Ovary (tissue), 9 donors: ENCODE data around the gene COL11A2. TPM values are rescaled to one million over a fixed set of nuclear protein-coding genes. Genes with fewer than 3 reads are reported as not detected.
A peak's percentile ranks its signal among the peaks of the same experiment; 100 is the strongest.

Experiments
- DNase-seq, 5 donors: peaks; one replicate each; pipeline ENCODE4 v3.0.0-alpha.2; 2019 to 2020
- H3K27ac ChIP-seq, 2 donors: fragments of 200-600 bp; one replicate each; pipeline versions ENCODE4 v1.5.1 to v1.8.0; 2019 to 2022
- H3K27me3 ChIP-seq: fragments of 200-600 bp; one replicate; pipeline ENCODE4 v1.8.0; 2022
- H3K36me3 ChIP-seq: fragments of 200-600 bp; sonication (generic); one replicate; pipeline ENCODE4 v1.5.1; 2019
- H3K4me1 ChIP-seq: one replicate; pipeline ENCODE4 v1.8.1; 2013; ENCODE audit warnings: mild to moderate bottlenecking, moderate library complexity; ENCODE audit not compliant: insufficient read depth
- H3K4me3 ChIP-seq: fragments of 200-600 bp; sonication (generic); one replicate; pipeline ENCODE4 v1.5.1; 2017
- H3K9me3 ChIP-seq, 2 donors: fragments of 200-600 bp in 1 of 2; sonication (generic) in 1 of 2; one replicate each; pipeline versions ENCODE4 v1.5.1 to v1.8.1; 2013 to 2019; ENCODE audit warnings: mild to moderate bottlenecking in 1 of 2, moderate library complexity in 1 of 2
- CTCF ChIP-seq, 3 donors: fragments of 450-650 bp in 2 of 3; fragments of 200-600 bp in 1 of 3; IDR thresholded peaks; one replicate each; pipeline versions ENCODE4 v1.5.1 to v1.8.0; 2016 to 2022; ENCODE audit warnings: antibody characterized with exemption in 3 of 3, mild to moderate bottlenecking in 1 of 3
- EP300 ChIP-seq: sonication (generic); formaldehyde crosslinking; IDR thresholded peaks from one replicate; pipeline ENCODE4 v1.6.1; 2017; ENCODE audit warnings: antibody characterized with exemption
- POLR2A ChIP-seq: fragments of 450-650 bp; IDR thresholded peaks from one replicate; pipeline ENCODE4 v1.6.1; 2017; ENCODE audit warnings: antibody characterized with exemption, mild to moderate bottlenecking, moderate library complexity
- WGBS, 3 donors: extraction: QIAGEN DNeasy Blood & Tissue Kit in 1 of 3; methylation state at CpG; one replicate each; pipeline versions ENCODE4 v1.1.5 to v1.1.7; 2013 to 2017; 5-methylcytosine and 5-hydroxymethylcytosine counted together
- intact Hi-C, 4 donors: fragments of 100-400 bp; cut with DNase I; formaldehyde crosslinking; loops; one replicate each; pipeline versions ENCODE4 v1.11.0 to v1.15.1; 2022 to 2023
- polyA plus RNA-seq, 2 donors: library from polyadenylated mRNA; stranded (reverse); fragments of 200-250 nt in 1 of 2; fragments of 350-450 nt in 1 of 2; fragmentation: Illumina TruSeq in 1 of 2; extraction: RNeasy Lipid Tissue Mini Kit (QIAGEN cat#74804) in 1 of 2; gene quantifications; one replicate each; pipeline ENCODE4 v1.2.3, GENCODE V29; 2013 to 2014
- total RNA-seq, 7 donors: library from RNA; depleted of rRNA in 2 of 7; stranded (reverse); fragments of >200 nt in 2 of 7; fragmentation: NEBNext Ultra II Directional in 3 of 7; extraction: Animal tissue kit (Norgen Biotek cat#: 25700) in 3 of 7; gene quantifications; one replicate each; pipeline versions ENCODE4 v1.1.0 to v1.2.4, GENCODE V29; 2016 to 2023
- donor health status: DM: no; HTN: no; CAD: no; lungs with moderate emphysema.
- donor health status: DM: no; HTN: no; CAD: no.
- donor health status: Bipolar disorder and iron deficiency.
- donor health status: DM: yes; HTN: yes; CAD: no.
- donor health status: DM: no; HTN: no; CAD: no.
- donor health status: DM: yes; HTN: yes; CAD: no.

COL11A2 gene
- total and polyA plus RNA-seq, 9 donors: 0.52 to 1.2 (median 0.92) TPM

GRCh38 chr6:33194431-33194979 is 2.2 kb upstream of the COL11A2 start:
- peak in 1 of 5 donors; percentile 28 for DNase-seq
- Histone ChIP-seq H3K4me1 (peaks cover 1% of the 10 kb centered on the region), H3K27ac (no peak overlapping the region), H3K27me3 (no peaks in the 10 kb centered on the region), H3K4me3 (no peak overlapping the region), H3K36me3 (no peaks in the 10 kb centered on the region), H3K9me3 (no peaks in the 10 kb centered on the region)
- intact Hi-C loops: no loop called here
- TF ChIP-seq EP300 (no peak), CTCF (IDR thresholded peaks at IDR 0.05) (no peak)
- 51 to 67% (median 53%) methylated on average over 8 of the region's 8 CpGs for WGBS, 3 donors

GRCh38 chr6:33193619-33194018 is 1.4 kb upstream of the COL11A2 start:
- Histone ChIP-seq H3K27me3 (no peaks in the 10 kb centered on the region), H3K36me3 (no peaks in the 10 kb centered on the region), H3K9me3 (no peaks in the 10 kb centered on the region), H3K4me3 (no peak overlapping the region), H3K27ac (peak overlapping the region in 1 of 2 donors; percentile 9), H3K4me1 (peaks cover 1% of the 10 kb centered on the region)
- intact Hi-C loops: no loop called here
- peak in 1 of 5 donors; percentile 40 for DNase-seq
- TF ChIP-seq EP300: no peak
- no peak for TF ChIP-seq CTCF (IDR thresholded peaks at IDR 0.05)
- no peak for TF ChIP-seq POLR2A
- WGBS, 3 donors: 53 to 69% (median 55%) methylated on average over 6 of the region's 6 CpGs

GRCh38 chr6:33192671-33193602 is 670 bp upstream of the COL11A2 start:
- intact Hi-C loops: no loop called here
- Histone ChIP-seq H3K27me3 (no peaks in the 10 kb centered on the region), H3K4me3 (peak overlapping the region; percentile 27), H3K4me1 (peaks cover 1% of the 10 kb centered on the region), H3K27ac (peak overlapping the region in 1 of 2 donors; percentile 32), H3K9me3 (no peaks in the 10 kb centered on the region), H3K36me3 (no peaks in the 10 kb centered on the region)
- TF ChIP-seq EP300 (no peak), POLR2A (no peak), CTCF (IDR thresholded peaks at IDR 0.05) (no peak)
- 1 to 3% (median 2%) methylated on average over 62 to 72 of the region's 72 CpGs for WGBS, 3 donors
- peak in 4 of 5 donors; percentile 41 to 65 (median 58) for DNase-seq

GRCh38 chr6:33191383-33192104 is 723 bp downstream of the COL11A2 start:
- Histone ChIP-seq H3K4me3 (no peak overlapping the region), H3K27me3 (no peaks in the 10 kb centered on the region), H3K27ac (no peak overlapping the region), H3K4me1 (peaks cover 1% of the 10 kb centered on the region), H3K9me3 (no peaks in the 10 kb centered on the region), H3K36me3 (no peaks in the 10 kb centered on the region)
- intact Hi-C loops: no loop called here
- 33 to 44% (median 38%) methylated on average over 8 of the region's 8 CpGs for WGBS, 3 donors
- DNase-seq: no peak
- TF ChIP-seq CTCF (IDR thresholded peaks at IDR 0.05) (no peak), POLR2A (no peak), EP300 (no peak)
